Kidney capillary endothelial cell (primary cell): Measurements from ENCODE around the gene SIPA1L3.

ENCODE experiments used
- DNase-seq: peaks from one replicate; pipeline ENCODE4 v3.0.0-alpha.2; 2018; ENCODE audit warnings: low spot score

SIPA1L3 gene

DNA sequence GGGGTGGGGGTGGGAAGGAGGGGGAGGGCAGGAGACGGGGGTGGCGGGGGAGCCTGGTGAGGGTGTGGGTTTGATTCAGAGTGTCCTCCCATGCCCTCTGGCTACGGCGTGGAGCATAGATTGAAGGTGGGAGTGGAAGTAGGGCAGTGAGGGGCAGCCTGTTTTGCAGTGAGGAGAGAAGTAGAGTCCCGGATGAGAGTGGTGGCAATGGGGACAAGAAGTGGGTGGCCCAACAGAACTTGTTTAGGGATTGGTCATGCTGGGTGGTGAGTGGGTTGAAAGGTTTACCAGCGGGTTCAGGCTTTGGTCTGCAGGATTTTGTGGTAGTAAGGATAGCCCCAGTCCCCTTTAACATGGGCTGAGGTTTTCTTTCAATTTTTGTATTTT, 35.5 kb downstream of the SIPA1L3 start:
- no peak for DNase-seq

DNA sequence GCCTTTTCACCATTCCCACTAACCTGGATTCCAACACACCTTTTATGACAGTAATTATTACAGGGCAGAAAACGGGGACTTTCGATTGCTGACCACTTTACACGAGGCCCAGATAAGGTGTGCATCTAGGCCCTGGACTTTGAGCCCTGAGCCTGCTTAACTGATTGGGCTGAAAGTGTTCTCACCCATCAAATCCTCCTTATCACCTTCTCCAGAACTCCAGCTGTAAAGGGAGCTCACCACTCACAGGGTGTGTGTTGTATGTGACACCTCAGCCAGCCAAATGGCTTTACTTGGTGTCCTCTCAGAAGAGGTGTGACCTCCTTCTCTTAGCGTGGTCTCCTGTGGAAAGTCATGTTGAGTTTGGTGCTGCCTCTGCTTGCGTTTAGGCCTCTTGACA, 36.5 kb downstream of the SIPA1L3 start:
- DNase-seq: no peak

DNA sequence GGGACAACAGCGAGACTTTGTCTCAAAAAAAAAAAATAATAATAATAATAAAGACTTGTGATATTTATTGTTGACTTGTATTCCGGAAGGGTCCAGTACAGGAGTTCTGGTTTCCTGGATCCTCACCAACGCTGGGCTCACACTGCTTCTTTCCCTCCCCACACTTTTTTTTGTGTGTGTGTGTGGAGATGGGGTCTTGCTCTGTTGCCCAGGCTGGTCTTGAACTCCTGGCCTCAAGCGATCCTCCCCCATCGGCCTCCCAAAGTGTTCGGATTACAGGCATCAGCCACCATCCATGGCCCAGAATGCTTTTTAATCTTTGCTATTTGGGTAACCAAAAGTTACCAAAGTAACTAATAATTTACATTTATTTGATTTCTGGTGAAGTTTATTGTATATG, 39.1 kb downstream of the SIPA1L3 start:
- DNase-seq: no peak

DNA sequence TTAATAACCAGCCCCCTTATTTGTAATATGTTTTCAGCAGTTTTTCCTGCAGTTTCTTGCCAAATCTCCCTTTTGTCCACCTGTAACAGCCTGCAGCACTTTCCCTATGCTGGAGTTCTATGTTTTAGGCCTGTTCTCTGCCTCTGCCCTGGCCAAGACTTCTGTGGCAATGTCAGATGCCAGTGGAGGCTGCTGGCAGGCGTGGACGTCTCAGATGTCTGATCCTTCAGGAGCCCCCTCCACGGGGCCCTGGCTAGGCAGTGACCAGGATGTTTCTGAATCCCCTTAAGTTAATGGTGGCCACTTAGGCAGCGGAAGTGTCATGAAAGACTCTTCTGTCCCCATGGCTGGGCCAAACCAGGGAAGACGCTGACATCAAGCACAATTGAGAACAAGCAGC, 40.8 kb downstream of the SIPA1L3 start:
- no peak for DNase-seq

DNA sequence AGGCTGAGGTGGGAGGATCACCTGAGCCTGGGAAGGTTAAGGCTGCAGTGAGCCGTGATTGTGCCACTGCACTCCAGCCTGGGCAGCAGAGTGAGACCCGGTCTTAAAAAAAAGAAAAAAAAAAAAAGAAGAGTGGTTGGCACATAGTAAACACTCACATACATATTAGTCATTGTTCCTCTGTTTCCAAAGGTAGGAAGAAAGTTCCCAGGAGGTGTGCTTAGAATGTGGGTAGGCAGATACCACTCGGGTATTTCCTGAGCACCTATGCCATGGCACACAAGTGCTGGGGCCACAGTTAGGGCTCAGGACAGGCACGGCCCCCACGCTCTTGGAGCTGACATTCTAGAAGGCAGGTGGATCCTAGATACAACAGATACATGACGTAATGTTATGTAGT, 41.4 kb downstream of the SIPA1L3 start:
- DNase-seq: no peak

DNA sequence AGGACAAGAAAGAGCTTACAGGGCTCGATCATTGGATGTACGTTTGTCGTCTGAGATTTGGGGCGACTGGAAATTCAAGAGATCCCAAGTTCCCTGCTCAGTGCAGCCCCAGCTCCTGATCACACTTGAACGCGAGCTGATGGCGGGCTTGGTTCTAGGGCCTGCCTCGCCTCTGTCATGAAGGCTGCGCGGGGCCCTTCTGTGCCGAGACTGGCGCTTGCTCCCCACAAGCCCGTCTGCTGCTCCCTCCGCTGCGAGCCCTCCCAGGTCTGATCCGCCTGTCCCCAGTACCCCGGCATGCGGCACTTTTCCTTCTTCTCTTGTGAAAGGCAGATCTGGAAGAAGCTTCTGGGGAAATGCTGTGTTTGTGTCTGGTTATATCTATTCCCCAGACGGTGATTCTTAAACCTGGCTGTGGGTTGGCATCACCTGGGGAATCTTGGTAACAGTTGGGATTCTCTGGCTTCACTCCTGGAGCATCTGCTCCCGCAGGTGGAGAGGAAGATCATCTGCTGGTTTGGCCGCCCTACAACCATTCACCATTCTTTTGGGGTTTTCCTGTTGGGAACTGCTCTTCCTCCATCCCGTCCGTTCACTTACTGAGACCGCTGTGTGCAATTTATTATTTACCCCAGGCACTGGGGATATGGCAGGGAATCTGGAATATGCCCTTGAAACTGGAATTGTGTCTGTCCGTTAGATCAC, 43.6 kb downstream of the SIPA1L3 start:
- no peak for DNase-seq

DNA sequence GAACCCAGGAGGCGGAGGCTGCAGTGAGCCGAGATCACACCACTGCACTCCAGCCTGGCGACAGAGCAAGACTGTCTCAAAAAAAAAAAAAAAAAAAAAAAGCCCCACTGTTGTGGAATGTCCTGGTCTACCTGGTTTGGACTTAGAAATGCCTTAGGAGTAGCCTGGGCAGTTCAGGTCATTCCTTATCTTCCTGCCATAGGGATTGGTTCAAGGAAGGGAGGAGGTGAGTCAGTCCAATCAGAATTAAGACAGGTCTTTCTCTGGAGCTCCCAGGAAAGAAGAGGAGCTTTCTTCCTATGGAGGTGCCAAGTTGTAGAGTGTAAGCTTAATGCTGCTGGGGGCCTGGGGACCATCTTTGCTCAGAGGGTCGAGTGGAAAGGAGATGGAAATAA, 44.8 kb downstream of the SIPA1L3 start:
- no peak for DNase-seq

DNA sequence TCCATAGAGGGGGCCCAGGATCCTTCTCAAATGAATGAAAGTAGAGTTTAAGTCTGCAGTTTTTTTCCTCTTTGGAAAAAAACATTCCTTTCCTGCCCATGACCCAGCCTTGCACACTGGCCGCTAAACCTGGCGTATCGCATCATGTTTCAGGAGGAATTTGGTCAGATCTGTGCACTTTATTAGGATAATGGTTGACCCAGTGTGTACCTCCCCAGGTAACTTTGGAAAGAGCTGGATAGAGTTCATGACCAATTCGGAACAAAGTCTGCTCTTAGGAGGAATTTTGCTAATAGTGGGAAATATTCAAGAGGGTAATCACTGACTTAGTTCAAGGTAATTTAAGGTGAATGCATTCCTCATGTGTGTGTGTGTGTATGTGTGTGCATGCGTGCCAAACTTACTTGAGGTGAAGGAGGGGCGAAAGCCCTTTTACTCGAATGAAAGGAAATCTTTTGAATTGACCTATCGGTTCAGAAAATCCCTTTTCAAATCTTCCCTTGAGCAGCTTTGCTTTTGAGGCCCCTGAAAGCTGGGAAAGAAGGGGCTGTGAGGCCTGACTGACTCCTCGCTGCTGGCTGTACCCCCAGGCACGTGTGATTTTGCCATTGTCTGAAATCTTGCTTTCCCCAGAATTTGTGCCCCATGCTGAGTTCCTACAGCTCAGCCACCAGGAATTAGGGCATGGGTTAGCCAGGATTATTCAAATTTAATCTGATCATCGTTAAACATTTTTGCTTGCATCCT, 46.3 kb downstream of the SIPA1L3 start:
- DNase-seq: no peak

DNA sequence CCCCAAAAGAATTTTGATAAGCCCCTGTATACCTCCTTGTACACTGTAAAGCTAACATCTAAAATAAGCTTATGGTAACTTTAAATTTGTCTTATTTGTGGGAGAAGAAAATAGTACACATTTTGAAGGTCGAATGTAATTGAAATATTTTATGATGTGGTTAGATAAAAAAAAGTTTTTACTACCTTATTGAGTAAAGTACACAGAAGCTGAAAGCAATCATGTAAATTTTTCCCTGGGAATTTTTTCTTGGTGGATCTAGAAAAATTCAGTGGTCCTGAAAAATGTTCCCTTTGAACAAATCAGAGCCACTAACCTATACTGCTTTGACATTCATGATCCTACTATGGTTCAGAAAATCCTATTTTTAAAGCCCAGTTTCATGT, 46.9 kb downstream of the SIPA1L3 start:
- DNase-seq: no peak

DNA sequence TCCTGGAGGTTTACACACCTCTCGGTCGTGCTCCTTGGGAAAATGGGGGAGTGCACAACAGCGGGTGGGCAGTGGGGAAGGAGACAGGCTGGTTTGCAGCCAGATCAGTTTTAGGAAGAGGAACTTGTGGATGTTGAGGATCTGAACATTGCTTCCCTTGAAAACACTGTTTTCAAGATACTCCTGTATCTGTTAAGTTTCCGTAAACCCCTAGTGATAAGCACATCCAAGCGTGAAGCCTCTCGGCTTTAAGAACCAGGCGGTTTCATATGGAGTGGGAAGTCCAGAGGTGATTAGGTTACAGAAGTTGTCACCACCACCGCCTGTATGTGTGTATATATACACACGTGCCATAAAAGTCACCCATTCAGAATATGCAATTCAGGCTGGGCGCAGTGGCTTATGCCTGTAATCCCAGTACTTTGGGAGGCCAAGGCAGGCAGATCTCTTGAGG, 47.4 kb downstream of the SIPA1L3 start:
- no peak for DNase-seq

DNA sequence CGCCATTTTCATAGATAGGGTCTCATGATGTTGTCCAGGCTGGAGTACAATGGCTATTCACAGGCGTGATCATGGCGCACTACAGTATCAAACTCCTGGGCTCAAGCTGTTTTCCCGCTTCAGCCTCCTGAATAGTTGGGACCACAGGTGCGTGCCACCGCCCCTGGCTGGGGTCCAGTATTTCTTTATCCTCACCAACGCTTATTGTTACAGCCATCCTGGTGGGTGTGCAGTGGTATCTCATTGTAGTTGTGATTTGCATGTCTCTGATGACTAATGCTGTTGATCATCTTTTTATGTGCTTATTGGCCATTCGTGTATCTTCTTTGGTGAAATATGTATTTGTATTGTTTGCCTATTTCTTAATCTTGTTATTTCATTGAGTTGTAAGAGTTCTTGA, 49.0 kb downstream of the SIPA1L3 start:
- no peak for DNase-seq

DNA sequence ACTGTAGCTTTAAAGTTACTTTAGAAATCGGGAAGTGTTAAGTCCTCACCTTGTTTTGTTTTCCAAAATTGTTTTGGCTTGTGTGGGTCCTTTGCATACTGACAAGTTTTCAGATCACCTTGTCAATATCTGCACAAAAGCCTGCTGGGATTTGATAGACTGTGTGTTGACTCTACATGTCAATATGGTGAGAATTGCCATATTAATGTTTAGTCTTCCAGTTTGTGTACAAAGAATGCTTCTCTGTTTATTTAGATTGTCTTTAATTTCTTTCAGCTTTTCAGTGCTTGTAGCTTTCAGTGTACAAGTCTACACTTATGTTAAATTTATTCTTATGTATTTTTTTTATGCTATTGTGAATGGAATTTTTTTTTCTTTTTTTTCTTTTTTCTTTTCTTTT, 50.2 kb downstream of the SIPA1L3 start:
- no peak for DNase-seq

DNA sequence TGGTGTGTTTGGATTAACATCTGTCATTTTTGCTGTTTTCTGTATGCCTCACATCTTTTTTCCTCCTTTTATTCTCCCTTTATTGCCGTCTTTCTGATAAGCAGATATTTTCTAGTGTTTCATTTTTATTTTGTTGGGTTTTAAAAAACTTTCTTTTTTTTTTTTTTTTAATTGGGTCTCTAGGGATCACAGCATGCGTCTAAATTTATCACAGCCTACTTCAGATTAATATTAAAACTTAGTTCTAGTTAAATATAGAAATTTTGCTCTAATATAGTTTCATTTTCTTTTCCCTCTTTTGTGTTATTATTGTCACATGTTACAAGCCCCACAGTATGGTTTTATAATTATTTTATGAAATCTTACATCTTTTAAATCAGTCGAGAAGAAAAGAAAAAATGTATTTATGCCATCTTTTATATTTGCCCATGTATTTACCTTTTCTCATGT, 52.7 kb downstream of the SIPA1L3 start:
- DNase-seq: no peak

DNA sequence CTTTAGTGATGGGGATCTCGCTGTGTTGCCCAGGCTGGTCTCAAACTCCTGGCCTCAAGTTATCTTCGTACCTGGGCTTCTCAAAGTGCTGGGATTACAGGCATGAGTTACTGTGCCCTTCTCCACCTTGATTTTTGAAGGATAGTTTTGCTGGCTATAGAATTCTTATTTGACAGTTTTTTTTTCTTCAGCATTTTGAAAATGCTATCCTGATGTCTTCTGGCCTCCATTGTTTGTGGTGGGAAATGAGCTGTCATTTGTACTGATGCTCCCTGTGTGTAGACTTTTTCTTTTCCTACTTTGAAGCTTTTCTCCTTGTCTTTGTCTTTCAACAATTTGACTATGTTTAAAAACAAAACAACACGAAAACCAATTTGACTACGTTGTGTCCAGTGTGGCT, 54.2 kb downstream of the SIPA1L3 start:
- DNase-seq: no peak

DNA sequence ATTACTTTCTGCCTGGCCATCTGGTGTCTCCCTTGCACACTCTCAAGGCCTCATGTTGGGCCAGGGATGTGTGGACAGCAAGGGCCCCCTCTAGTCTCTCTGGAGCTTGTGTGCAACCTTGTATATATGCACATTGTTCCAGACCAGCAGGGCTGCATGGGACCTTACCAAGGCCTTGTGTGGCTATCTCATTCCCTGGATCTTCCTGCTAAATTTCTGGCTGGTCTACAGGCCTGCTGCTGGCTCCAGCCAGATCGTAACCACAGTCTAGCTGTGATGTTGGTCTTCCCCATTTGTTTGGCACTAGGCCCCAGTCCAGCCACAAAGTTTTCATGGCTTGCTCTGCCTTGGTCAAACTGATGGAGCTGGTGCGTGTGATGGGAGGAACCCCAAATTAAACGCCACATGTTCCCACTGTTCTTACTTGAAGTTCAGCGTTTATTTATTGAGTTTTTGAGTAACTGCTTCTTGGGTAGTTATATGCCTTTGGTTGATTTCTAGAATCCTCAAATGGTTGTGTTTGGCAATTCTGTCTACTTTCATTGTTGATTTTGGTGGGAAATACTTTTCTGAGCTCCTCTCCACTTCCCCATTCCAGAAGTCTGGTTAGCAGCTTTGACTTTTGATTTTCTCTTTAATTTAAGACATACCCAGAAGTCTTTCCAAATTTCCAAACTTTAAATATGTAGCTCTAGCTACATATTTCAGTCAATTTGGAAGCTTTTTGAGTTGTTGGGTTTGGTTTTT, 56.4 kb downstream of the SIPA1L3 start:
- DNase-seq: no peak

DNA sequence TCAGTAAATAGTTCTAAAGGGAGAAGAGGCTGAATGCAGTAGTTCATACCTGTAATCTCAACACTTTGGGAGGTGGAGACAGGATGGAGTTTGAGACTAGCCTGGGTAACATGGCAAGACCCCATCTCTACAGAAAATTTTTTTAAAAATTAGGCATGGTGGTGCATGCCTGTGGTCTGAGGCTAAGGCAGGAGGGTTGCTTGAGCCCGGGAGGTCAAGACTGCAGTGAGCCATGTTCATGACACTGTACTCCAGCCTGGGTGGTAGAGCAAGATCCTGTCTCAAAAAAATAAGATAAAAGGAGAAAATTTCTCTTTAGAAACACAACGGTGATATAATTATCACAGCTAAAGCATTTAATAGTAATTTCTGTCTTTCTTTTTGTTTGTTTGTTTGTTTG, 57.1 kb downstream of the SIPA1L3 start:
- DNase-seq: no peak

DNA sequence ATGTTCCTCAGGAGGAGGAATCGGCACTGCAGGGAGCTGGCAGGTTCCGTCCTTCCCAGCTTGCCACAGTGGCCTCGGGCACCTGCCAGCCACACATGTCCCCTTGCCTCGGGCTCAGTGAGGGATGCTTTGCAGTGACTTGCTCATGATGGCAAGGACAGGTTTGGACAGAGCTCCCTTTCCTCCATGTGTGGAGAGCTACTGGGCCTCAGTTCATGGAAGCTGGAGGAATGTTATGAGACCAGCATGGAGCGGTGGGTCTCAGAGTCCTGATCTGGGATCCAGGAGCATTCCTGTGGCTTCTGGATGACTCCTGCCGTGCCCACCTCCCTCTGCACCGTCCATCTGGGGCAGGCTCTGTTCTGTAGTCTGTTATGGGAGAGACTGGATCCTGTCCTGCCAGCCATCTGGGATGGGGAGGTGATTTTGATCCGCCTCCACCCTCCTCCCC, 59.2 kb downstream of the SIPA1L3 start:
- DNase-seq: no peak

DNA sequence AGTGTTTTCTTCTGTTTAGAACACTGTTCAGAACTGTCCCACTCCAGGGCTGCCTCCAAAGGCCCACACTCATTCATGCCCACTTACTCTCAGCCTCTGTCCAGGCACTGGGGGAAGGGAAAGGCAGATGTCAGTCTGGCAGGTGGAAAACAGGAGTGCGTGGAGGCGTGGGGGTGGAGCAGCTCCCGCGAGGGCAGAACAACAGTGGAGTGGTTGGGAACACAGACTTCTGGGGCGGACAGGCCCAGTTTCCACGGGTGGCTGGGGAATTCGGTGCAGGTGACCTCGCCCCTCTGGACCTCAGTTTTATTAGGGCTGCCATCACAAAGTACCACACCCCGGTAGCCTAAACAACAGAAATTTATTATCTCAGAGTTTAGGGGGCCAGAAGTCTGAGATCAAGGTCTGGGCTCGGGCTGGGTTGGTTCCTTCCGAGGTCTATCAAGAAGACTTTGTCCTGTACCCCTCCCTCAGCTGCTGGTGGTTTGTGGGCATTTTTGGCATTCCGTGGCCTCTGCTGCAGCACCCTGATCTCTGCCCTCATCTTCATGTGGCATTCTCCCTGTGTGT, 59.7 kb downstream of the SIPA1L3 start:
- no peak for DNase-seq

DNA sequence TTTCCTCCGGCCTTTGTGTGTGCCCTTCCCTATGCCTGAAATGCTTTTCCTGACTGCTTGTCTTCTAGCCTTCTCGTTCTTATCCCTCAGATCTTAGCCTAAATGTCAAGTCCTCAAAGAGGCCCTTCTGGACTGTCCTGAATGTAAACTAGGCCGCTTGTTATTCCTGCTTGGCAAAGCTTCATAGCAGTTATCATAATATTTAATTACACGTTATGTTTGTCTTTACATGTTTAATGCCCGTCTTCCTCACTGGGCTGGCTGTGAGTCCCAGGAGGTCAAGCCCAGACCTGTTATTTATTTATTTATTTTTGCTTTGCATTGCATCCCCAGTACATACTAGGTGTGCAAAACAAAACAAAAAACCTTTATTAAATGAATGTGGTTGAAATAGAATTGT, 62.7 kb downstream of the SIPA1L3 start:
- no peak for DNase-seq

DNA sequence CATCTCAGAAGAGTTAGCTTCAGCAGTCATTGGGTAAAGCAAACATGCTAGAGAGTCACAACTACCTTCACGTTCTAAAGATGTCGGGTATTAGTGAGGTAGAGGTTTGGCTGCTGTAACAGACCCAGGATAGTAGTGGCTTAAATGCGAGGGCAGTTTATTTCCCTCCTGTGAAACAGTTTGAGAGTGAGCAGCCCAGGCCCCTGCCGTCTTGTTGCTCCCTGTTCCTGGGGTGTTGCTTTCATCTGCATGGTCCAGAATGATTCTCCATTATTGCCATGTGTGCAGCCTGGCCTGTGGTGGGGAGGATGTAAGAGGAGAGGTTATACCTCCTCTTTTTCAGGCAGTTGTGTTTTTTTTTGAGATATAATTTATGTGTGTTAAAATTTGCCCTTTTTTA, 63.7 kb downstream of the SIPA1L3 start:
- DNase-seq: no peak

DNA sequence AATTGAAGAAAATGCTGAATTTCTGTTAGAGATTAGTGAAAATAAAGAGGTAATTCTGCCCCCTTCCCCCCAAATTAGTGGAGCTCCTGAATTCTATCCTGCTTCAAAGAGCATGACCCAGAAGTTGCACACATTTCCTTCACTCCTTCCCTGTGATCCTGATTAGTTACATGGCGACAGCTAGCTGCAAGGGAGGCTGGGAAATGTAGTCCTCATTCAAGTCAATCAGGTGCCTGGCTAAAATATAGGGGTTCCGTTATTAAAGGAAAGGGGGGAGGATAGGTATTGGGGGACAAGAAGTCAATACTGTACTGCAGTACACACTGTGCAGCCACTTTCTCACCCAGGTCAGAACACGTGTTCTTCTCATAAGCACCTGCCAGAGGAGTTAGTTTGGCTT, 65.8 kb downstream of the SIPA1L3 start:
- DNase-seq: no peak

DNA sequence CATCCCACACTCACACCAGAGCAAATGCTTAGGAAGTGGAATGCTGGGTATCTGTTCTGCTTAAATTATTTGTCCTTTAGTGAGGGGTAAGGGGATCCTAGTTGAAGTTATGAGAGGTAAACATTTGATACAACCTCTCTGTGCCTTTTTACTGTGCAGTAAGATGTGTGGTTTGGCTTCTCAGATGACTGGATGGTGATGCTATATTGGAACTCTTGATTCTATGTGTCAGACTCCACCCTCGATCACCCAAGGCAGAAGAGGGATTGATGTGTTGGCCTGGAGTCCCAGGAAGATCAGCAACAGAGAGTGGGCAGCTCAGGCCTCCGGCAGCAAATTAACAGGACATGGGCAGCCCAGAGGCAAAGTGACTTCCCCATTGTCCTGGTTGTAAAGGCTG, 66.7 kb downstream of the SIPA1L3 start:
- DNase-seq: no peak

DNA sequence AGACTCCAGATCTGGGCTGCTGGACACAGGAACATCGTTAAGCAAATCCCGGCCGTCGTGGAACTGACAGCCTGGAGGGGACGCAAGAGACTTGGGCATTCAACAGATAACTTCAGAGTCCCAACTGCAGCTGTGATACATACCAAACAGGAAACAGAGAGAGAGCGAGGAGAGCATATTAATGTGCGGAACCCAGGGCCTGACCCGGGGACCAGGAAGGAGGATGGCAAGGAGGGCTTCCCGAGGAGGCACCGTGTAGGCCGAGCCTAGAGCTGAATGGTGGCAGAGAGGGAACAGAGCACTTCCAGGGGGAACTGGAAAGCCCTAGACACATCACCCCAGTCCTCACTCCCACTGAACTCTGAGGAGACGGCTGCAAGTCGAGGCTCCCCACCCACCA, 68.1 kb downstream of the SIPA1L3 start:
- DNase-seq: peak; percentile 57
